ENCODE data around the gene SF3B1.
"Not testable (repeated sequence)": the region's sequence is repeated elsewhere in the genome, so short reads cannot be mapped to it uniquely, and the experiment has no call there.

SF3B1 gene

DNA sequence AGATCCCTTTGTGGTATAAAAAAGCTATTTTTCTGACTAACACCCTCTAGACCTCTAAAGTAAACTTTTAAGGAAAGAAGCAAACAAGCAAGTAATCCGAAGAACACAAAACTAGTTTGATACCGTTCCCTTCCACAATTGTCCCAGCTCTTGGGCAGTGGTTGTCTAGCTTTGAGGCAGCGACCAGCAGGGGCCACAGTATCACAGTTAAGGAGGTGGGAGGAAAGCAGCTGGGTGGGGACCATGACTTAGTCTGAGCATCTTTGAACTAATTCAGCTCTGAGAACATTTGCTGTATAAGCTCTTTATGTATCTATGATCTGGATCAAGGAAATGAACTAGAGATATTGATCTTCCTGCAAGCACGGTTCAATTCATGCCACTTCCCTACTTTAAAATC is 51.0 kb downstream of the SF3B1 start:
- no peak for DNase-seq (ENCODE audit: low read depth in 2 of 2, low spot score in 1 of 2)

DNA sequence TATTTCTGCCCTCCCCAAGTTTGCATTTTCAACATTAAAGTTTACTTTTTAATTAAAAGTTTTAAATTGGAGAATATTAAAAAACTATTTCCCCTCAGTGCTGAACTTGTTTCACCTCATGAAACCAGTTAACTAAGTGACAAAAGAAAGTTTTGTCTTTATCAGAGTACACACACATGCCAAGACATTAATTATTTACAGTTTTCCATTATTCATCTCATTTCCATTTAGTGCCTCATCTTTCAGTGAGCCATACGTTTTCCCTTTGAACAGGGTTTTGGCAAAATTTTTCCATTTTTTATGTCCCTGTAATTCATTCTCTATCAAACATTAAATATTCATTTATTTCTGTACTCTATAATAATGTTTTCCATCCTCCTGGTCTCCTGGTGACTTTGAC is 53.2 kb downstream of the SF3B1 start:
- DNase-seq (ENCODE audit: low read depth in 2 of 2, low spot score in 1 of 2) = no peak

DNA sequence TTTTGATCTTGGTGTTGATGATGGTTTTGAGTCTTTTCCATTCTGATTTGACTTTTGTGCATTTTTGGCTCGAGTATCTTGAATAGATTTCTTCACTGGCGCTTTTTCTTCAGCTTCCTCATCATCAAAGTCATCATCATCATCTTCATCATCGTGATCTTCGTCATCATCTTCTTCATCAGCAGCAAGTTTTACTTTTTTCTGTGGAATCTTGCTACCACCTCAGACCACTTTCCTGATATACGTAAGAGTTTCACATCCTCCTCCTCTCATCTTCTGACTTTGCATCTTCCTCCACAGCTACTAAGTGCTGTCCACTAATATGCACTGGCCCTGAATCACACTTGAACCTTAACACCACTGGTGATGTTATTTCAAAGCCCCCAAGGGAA is 54.9 kb downstream of the SF3B1 start:
- DNase-seq (ENCODE audit: low read depth in 2 of 2, low spot score in 1 of 2) = not testable (repeated sequence)

- not testable (repeated sequence) for DNase-seq (ENCODE audit: low read depth in 2 of 2, low spot score in 1 of 2)
Observed at GRCh38 chr2:197379308-197379917, 55.4 kb downstream of the SF3B1 start.

GRCh38 chr2:197378494-197379307 is 56.1 kb downstream of the SF3B1 start:
- DNase-seq (ENCODE audit: low read depth in 2 of 2, low spot score in 1 of 2) = peak; percentile 27 to 28

- no peak for DNase-seq (ENCODE audit: low read depth in 2 of 2, low spot score in 1 of 2)
Observed at GRCh38 chr2:197378086-197378485, 56.7 kb downstream of the SF3B1 start.

DNA sequence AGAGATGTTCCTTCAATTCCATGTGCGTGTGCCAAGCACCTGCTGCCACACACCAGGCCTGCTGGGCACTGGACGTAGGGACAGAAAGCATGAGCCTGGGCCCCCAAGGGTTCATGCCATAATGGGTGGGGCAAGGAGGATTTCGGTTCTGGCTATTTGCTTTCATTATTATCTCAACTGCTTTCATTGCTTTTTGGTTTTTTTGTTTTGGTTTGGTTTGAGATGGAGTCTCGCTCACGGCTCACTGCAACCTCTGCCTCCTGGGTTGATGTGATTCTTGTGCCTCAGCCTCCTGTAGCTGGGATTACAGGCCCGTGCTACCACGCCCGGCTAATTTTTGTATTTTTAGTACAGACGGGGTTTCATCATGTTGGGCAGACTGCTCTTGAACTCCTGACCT is 57.2 kb downstream of the SF3B1 start:
- no peak for DNase-seq (ENCODE audit: low read depth in 2 of 2, low spot score in 1 of 2)

DNA sequence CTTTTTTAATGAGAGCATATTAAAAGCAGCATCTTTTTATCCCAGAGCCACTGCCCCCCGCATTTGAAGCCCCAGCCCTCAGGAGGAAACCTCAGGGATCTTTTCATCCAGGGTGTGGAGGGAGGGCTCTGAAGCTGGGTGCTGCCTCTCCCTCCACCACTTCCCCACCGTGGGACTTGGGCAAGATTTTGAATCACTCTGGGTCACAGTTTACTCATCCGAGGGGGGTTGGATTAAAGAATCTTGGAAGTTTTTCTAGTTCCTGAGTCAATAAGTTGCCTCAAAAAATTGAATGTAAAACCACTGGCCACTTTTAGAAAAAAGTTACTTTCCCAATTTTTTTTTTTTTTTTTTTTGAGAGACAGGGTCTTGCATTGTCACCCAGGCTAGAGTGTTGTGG is 62.2 kb downstream of the SF3B1 start:
- DNase-seq (ENCODE audit: low read depth in 2 of 2, low spot score in 1 of 2) = no peak

DNA sequence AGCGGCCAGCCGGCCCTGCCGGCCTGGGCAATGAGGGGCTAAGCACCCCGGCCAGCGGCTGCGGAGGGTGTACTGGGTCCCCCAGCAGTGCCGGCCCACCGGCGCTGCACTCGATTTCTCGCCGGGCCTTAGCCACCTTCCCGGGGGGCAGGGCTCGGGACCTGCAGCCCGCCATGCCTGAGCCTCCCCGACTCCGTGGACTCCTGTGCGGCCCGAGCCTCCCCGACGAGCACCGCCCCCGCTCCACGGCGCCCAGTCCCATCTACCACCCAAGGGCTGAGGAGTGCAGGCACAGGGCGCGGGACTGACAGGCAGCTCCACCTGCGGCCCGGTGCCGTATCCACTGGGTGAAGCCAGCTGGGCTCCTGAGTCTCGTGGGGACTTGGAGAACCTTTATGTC is 64.2 kb downstream of the SF3B1 start:
- not testable (repeated sequence) for DNase-seq (ENCODE audit: low read depth in 2 of 2, low spot score in 1 of 2)

DNA sequence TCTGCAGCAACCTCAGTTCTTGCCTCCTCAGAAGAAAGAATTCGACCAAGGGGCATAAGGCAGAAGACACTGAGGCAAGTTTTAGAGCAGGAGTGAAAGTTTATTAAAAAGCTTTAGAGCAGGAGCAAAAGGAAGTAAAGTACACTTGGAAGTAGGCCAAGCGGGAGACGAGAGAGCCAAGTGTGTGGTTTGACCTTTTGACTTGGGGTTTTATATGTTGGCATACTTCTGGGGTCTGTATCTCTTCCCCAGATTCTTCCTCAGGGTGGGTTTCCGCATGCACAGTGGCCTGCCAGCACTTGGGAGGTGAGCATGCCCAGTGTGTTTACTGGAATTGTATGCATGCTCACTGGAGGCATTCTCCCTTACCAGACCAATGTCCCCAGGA is 64.9 kb downstream of the SF3B1 start:
- DNase-seq (ENCODE audit: low read depth in 2 of 2, low spot score in 1 of 2) = no peak

GRCh38 chr2:197369228-197369932 is 65.4 kb downstream of the SF3B1 start:
- DNase-seq (ENCODE audit: low read depth in 2 of 2, low spot score in 1 of 2) = no peak

GRCh38 chr2:197368412-197368811 is 66.4 kb downstream of the SF3B1 start:
- no peak for DNase-seq (ENCODE audit: low read depth in 2 of 2, low spot score in 1 of 2)

GRCh38 chr2:197363998-197364397 is 70.8 kb downstream of the SF3B1 start:
- DNase-seq (ENCODE audit: low read depth in 2 of 2, low spot score in 1 of 2) = no peak

DNA sequence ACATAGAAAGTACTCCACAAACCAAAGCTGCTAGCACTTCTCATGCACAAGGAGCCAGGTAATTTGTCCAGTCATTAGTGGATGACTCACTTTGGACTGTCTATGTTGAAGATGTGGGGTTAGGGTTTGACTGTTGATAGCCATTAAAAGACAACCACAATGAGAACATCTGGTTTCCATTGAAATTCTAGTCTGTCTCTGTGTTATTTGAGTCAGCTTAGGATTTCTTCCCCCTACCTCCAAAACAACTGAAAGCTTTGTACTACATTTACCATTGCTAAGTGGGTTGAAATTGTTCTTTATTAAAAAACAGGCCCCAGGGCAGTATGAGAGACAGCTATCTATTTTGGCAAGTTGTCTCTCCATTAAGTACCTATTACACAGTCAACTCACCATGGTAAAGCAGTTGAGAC is 74.1 kb downstream of the SF3B1 start:
- DNase-seq (ENCODE audit: low read depth in 2 of 2, low spot score in 1 of 2) = no peak

DNA sequence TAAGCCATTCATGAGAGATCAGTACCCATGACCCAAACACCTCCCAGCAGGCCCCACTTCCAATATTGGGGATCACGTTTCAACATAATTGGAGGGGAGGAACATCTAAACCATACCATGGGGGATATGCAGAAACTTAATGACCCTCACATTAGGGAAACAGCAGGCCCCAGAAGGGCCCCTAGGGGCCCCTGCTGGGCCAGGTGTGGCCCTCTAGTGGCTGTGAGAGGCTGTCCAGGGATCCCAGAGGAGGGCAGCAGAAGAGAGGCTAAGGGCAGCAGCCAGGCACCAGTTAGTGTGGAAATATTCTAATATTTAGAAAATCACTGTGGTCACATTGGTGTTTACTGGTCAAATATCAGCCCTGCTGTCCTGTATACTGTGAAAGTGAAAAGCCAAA is 75.0 kb downstream of the SF3B1 start:
- DNase-seq (ENCODE audit: low read depth in 2 of 2, low spot score in 1 of 2) = no peak

GRCh38 chr2:197358931-197359330 is 75.9 kb downstream of the SF3B1 start:
- no peak for DNase-seq (ENCODE audit: low read depth in 2 of 2, low spot score in 1 of 2)

DNA sequence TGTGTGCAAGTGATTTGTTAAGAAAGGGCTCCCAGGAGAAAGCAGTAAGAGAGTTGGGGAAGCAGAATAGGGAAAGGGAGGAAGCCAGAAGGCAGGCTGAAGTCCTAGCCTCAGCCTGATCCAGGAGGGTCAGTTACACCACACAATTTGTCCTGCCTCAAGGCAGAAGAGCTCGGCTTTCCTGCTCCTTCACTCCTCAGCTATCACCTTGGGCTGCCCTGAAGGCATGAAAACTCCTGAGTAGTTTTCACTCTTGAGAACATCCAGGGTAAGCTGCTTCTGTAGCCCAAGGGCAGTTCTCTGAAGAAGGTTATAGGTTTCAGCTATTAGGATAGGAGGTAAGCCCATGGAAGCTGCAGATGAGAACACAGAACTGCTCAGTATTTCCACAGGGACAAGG is 76.8 kb downstream of the SF3B1 start:
- no peak for DNase-seq (ENCODE audit: low read depth in 2 of 2, low spot score in 1 of 2)

DNA sequence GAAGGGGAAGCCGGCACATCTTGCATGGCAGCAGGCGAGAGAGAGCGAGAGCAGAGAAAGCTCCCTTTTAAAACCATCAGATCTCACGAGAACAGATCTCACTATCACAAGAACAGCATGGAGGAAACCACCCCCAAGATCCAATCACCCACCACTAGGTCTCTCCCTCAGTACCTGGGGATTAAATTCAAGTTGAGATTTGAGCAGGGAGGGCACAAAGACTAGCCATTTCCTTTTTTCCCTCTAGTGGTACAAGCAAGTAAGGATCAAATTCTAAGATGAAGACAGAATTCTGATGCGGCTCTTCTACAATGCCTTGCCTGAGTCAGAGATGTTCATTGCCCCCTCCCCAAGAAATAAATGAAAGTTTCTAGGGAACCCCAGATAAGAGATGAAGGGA is 78.7 kb downstream of the SF3B1 start:
- DNase-seq (ENCODE audit: low read depth in 2 of 2, low spot score in 1 of 2) = no peak

- DNase-seq (ENCODE audit: low read depth in 2 of 2, low spot score in 1 of 2) = no peak
Observed at GRCh38 chr2:197354169-197354558, 80.7 kb downstream of the SF3B1 start.

DNA sequence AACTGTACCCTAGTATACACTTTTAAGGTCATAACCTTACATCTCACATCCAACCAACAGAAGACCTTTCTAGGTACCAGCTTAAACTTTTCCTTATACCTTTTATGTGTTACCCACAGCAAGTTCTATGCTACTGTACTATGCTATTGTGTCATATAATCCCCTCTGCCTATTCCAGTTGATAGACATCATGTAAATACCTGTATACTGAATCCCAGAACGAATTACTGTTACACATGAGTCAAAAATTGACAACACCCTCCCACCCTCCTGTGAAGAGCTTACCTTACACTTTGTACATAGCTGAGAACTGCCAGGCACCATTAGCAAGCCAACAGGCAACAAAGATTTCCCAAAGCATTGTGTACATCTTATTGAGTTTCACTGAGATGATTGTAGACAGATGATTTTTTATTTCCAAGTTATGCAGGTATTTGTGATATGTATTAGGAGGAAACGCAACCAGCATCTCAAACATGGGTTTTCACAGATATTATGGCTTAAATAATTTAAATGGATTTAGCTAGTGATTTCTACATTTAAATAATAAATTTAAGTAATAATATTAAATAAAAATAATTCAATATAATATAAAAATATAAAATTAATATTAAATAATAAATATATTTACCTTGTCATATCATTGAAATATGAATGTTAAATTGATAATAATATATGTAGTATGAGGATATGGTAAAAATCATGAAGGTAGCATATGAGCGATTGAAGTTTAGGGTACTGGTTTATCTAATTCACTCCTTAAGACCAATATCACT is 81.2 kb downstream of the SF3B1 start:
- no peak for DNase-seq (ENCODE audit: low read depth in 2 of 2, low spot score in 1 of 2)

DNA sequence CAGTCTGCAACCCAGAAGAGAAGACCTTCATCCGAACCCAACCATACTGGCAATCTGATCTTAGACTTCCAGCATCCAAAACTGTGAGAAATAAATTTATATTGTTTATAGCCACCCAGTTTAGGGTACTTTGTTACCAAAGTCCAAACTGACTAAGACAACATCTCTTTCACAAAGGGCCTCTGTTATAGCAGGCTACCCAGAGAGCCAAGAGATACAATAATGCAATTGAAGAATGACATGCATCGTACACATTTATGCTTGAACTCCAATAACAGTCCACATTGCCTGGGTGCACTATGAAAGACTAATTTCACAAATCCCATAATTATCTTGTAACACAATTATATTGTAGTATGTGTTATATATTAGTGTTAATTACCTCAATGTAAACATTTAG is 85.1 kb downstream of the SF3B1 start:
- no peak for DNase-seq (ENCODE audit: low read depth in 2 of 2, low spot score in 1 of 2)

Data from stimulated activated CD8-positive, alpha-beta memory T cell treated with anti-CD3 and anti-CD28 coated beads, Interleukin-4, amount 100 ng/mL, for 4 hours (primary cell).